Transverse colon (tissue), 4 donors: Measurements from ENCODE around the gene DLAT. TPM values are rescaled to one million over a fixed set of nuclear protein-coding genes. Genes with fewer than 3 reads are reported as not detected.
"Not testable (repeated sequence)": the region's sequence is repeated elsewhere in the genome, so short reads cannot be mapped to it uniquely, and the experiment has no call there.

Experiments used
- DNase-seq: peaks from one replicate; pipeline ENCODE4 v3.0.0-alpha.2; 2019
- H3K27ac ChIP-seq, 4 donors: fragments of 200-600 bp; sonication (generic); 2 replicates each; pipeline ENCODE4 v1.5.1; 2016 to 2018; ENCODE audit warnings: inconsistent platforms in 4 of 4
- H3K27me3 ChIP-seq: fragments of 200-600 bp; sonication (generic); 2 replicates; pipeline ENCODE4 v1.5.1; 2017; ENCODE audit warnings: inconsistent platforms
- H3K36me3 ChIP-seq, 4 donors: fragments of 200-600 bp; sonication (generic); 2 replicates each; pipeline ENCODE4 v1.5.1; 2017 to 2019; ENCODE audit warnings: inconsistent platforms in 4 of 4
- H3K4me1 ChIP-seq, 4 donors: fragments of 200-600 bp; sonication (generic); 2 replicates each; pipeline ENCODE4 v1.5.1; 2017 to 2020; ENCODE audit warnings: inconsistent platforms in 4 of 4
- H3K4me3 ChIP-seq, 4 donors: fragments of 200-600 bp; sonication (generic); 1 replicate in 1 of 4; 2 replicates in 3 of 4; pipeline versions ENCODE4 v1.5.1 to v1.6.1; 2017 to 2019; ENCODE audit warnings: inconsistent platforms in 4 of 4
- H3K9me3 ChIP-seq, 2 donors: fragments of 200-600 bp; sonication (generic); 2 replicates each; pipeline ENCODE4 v1.5.1; 2017 to 2019; ENCODE audit warnings: inconsistent platforms in 2 of 2
- CTCF ChIP-seq, 5 experiments: fragments of 200-600 bp in 3 of 5; fragments of 450-650 bp in 2 of 5; sonication (generic) in 3 of 5; IDR thresholded peaks; 1 replicate in 2 of 5; 2 replicates in 3 of 5; pipeline ENCODE4 v1.5.1; 2016 to 2017; ENCODE audit warnings: antibody characterized with exemption in 5 of 5, inconsistent platforms in 3 of 5, mild to moderate bottlenecking in 2 of 5, moderate library complexity in 1 of 5
- EP300 ChIP-seq: sonication (generic); formaldehyde crosslinking; IDR thresholded peaks from one replicate; pipeline ENCODE4 v1.6.1; 2017; ENCODE audit warnings: antibody characterized with exemption, low read depth
- POLR2A ChIP-seq: fragments of 450-650 bp; IDR thresholded peaks from one replicate; pipeline ENCODE4 v1.6.1; 2016; ENCODE audit warnings: antibody characterized with exemption, mild to moderate bottlenecking, moderate library complexity
- POLR2AphosphoS5 ChIP-seq, 3 donors: sonication (generic); formaldehyde crosslinking; IDR thresholded peaks; one replicate each; pipeline ENCODE4 v1.6.1; 2016; ENCODE audit warnings: antibody characterized with exemption in 3 of 3
- WGBS, 2 donors: methylation state at CpG; one replicate each; pipeline ENCODE4 v1.1.5; 2018; ENCODE audit warnings: low coverage in 1 of 2; 5-methylcytosine and 5-hydroxymethylcytosine counted together
- in situ Hi-C, 4 donors: fragments of 200-750 bp; cut with MboI; loops; one replicate each; pipeline versions ENCODE4 v1.15.0 to v1.15.1; 2017; ENCODE audit warnings: low sequenced_read_pairs in 3 of 4, low pct_ligation_motif_present in 1 of 4, low pct_unique_long_range_greater_than_20kb in 1 of 4
- intact Hi-C: fragments of 100-400 bp; cut with DNase I; formaldehyde crosslinking; loops from one replicate; pipeline ENCODE4 v1.15.1; 2023; ENCODE audit warnings: low total_unique reads
- total RNA-seq, 4 donors: library from RNA; depleted of rRNA; stranded (reverse); fragments of >200 nt; gene quantifications; one replicate each; pipeline ENCODE4 v1.1.0, GENCODE V29; 2016

Gene DLAT
- total RNA-seq, 4 donors from 2014 or later = 20.2 to 40.3 (median 23.8) TPM

- no peaks in the 10 kb centered on the region for H3K27me3 ChIP-seq
- intact Hi-C loops (loop anchor here (5.0 kb wide), 1 partner anchor 1854 kb away; no protein-coding TSS in a partner anchor), in situ Hi-C loops (loop anchor here in 1 of 4 donors (10.0 to 25.0 kb wide), 2 partner anchors 211 to 474 kb away; partner anchors contain the start of genes ALG9, CFAP68, FDXACB1 and SIK2)
- TF ChIP-seq CTCF (IDR thresholded peaks at IDR 0.05) = no peak
- no peak for TF ChIP-seq POLR2AphosphoS5 (IDR thresholded peaks at IDR 0.05)
- TF ChIP-seq EP300 = no peak
- TF ChIP-seq POLR2A = no peak
- H3K4me3 ChIP-seq = peak overlapping the region; percentile 65 to 83 (median 74)
- H3K27ac ChIP-seq = peak overlapping the region; percentile 80 to 84 (median 84)
- H3K36me3 ChIP-seq = peaks cover 0 to 53% (median 22%) of the 10 kb centered on the region in 4 donors
- peak; percentile 37 for DNase-seq
- H3K9me3 ChIP-seq = no peaks in the 10 kb centered on the region
- WGBS, 2 donors = 3 to 50% methylated on average over 1 to 19 of the region's 19 CpGs
- H3K4me1 ChIP-seq = peaks cover 22 to 36% (median 24%) of the 10 kb centered on the region in 4 donors
Measured at GRCh38 chr11:112085822-112086421, 60.7 kb downstream of the DLAT start.

GRCh38 chr11:112086422-112087191 lies 61.4 kb downstream of the DLAT start, which contains the start of the genes SDHD and TIMM8B:
Gene SDHD (plus strand): TSS chr11:112086873. CDS start chr11:112086908, 35 bp downstream.
Gene TIMM8B (minus strand): TSS chr11:112086756. CDS start chr11:112086723, 33 bp downstream.
- 0% methylated on average over 45 of the region's 45 CpGs; no CpG with 5 or more reads in 1 of the 2 donors for WGBS, 2 donors
- DNase-seq = peak; percentile 96
- peaks cover 0 to 53% (median 22%) of the 10 kb centered on the region in 4 donors for H3K36me3 ChIP-seq
- peaks cover 22 to 36% (median 24%) of the 10 kb centered on the region in 4 donors for H3K4me1 ChIP-seq
- peak within 1 kb of the TSS; percentile 65 to 83 (median 74) for H3K4me3 ChIP-seq
- H3K27ac ChIP-seq = peak within 1 kb of the TSS; percentile 80 to 84 (median 84)
- H3K27me3 ChIP-seq = no peaks in the 10 kb centered on the region
- intact Hi-C loops = loop anchor here (5.0 kb wide), 1 partner anchor 1854 kb away; no protein-coding TSS in a partner anchor
- in situ Hi-C loops = loop anchor here in 1 of 4 donors (10.0 to 25.0 kb wide), 2 partner anchors 212 to 474 kb away; partner anchors contain the start of genes ALG9, CFAP68, FDXACB1 and SIK2
- no peaks in the 10 kb centered on the region for H3K9me3 ChIP-seq
- TF ChIP-seq POLR2AphosphoS5 (IDR thresholded peaks at IDR 0.05) (peak; percentile 62 to 86 (median 80)), POLR2A (peak; percentile 79), CTCF (IDR thresholded peaks at IDR 0.05) (peak in 4 of 5 experiments; percentile 22 to 68 (median 36)), EP300 (no peak)

- Histone ChIP-seq H3K4me1 (peaks cover 22 to 36% (median 24%) of the 10 kb centered on the region in 4 donors), H3K27ac (peak overlapping the region; percentile 80 to 84 (median 84)), H3K36me3 (peaks cover 0 to 54% (median 22%) of the 10 kb centered on the region in 4 donors), H3K4me3 (peak overlapping the region; percentile 53 to 83 (median 72)), H3K27me3 (no peaks in the 10 kb centered on the region), H3K9me3 (no peaks in the 10 kb centered on the region)
- DNase-seq = no peak
- TF ChIP-seq CTCF (IDR thresholded peaks at IDR 0.05) = no peak
- TF ChIP-seq POLR2AphosphoS5 (IDR thresholded peaks at IDR 0.05) = no peak
- no peak for TF ChIP-seq POLR2A
- no peak for TF ChIP-seq EP300
- in situ Hi-C loops (loop anchor here in 1 of 4 donors (10.0 to 25.0 kb wide), 2 partner anchors 212 to 475 kb away; partner anchors contain the start of genes ALG9, CFAP68, FDXACB1 and SIK2), intact Hi-C loops (loop anchor here (5.0 kb wide), 1 partner anchor 1855 kb away; no protein-coding TSS in a partner anchor)
- 18 to 22% methylated on average over 7 to 10 of the region's 10 CpGs for WGBS, 2 donors
Measured at GRCh38 chr11:112087212-112087611, 62.0 kb downstream of the DLAT start.

GRCh38 chr11:112095302-112095701 lies 70.1 kb downstream of the DLAT start:
- intact Hi-C loops, DNase-seq, H3K4me1 ChIP-seq, H3K27me3 ChIP-seq, H3K4me3 ChIP-seq, H3K9me3 ChIP-seq, H3K27ac ChIP-seq: not testable (repeated sequence)
- WGBS, 2 donors = 94 to 97% methylated on average over 2 of the region's 2 CpGs
- in situ Hi-C loops = loop anchor here in 1 of 4 donors (25.0 kb wide), 1 partner anchor 483 kb away; the partner anchor contains the start of gene SIK2
- peaks cover 0 to 56% (median 27%) of the 10 kb centered on the region in 4 donors for H3K36me3 ChIP-seq
